Tibial artery (tissue), 4 donors: Measurements from ENCODE around the gene MRPL57.
A peak's percentile ranks its signal among the peaks of the same experiment; 100 is the strongest.
"Not testable (repeated sequence)": the region's sequence is repeated elsewhere in the genome, so short reads cannot be mapped to it uniquely, and the experiment has no call there.

ENCODE experiments used
- DNase-seq, 2 donors: peaks; one replicate each; pipeline ENCODE4 v3.0.0-alpha.2; 2019
- H3K27ac ChIP-seq, 2 donors: fragments of 200-600 bp; sonication (generic) in 1 of 2; 1 replicate in 1 of 2; 2 replicates in 1 of 2; pipeline ENCODE4 v1.5.1; 2018 to 2019; ENCODE audit warnings: mild to moderate bottlenecking in 1 of 2
- H3K27me3 ChIP-seq, 2 donors: fragments of 200-600 bp; sonication (generic) in 1 of 2; one replicate each; pipeline versions ENCODE4 v1.5.1 to v1.6.0; 2016 to 2019
- H3K36me3 ChIP-seq, 3 donors: fragments of 200-600 bp; sonication (generic) in 2 of 3; one replicate each; pipeline ENCODE4 v1.5.1; 2016 to 2019; ENCODE audit warnings: mild to moderate bottlenecking in 2 of 3
- H3K4me1 ChIP-seq, 4 donors: fragments of 200-600 bp; sonication (generic) in 2 of 4; 1 replicate in 3 of 4; 2 replicates in 1 of 4; pipeline ENCODE4 v1.5.1; 2016 to 2019
- H3K4me3 ChIP-seq, 2 donors: fragments of 200-600 bp; sonication (generic) in 1 of 2; 1 replicate in 1 of 2; 2 replicates in 1 of 2; pipeline ENCODE4 v1.5.1; 2018 to 2019; ENCODE audit warnings: mild to moderate bottlenecking in 2 of 2
- H3K9me3 ChIP-seq, 3 donors: fragments of 200-600 bp; sonication (generic) in 1 of 3; one replicate each; pipeline ENCODE4 v1.5.1; 2016 to 2019
- CTCF ChIP-seq, 2 experiments: fragments of 200-600 bp in 1 of 2; fragments of 450-650 bp in 1 of 2; IDR thresholded peaks; one replicate each; pipeline ENCODE4 v1.5.1; 2017 to 2019; ENCODE audit warnings: antibody characterized with exemption in 2 of 2, mild to moderate bottlenecking in 1 of 2, moderate library complexity in 1 of 2
- intact Hi-C: fragments of 100-400 bp; cut with DNase I; formaldehyde crosslinking; loops from one replicate; pipeline ENCODE4 v1.15.0; 2023; ENCODE audit warnings: low total_unique reads

Gene MRPL57

GRCh38 chr13:21176215-21176981, at the start of gene MRPL57, which contains the start of gene SKA3:
TSS of gene MRPL57 (plus strand) at chr13:21176658. CDS start at chr13:21176917, 259 bp downstream.
TSS of gene SKA3 (minus strand) at chr13:21176552. CDS start at chr13:21176477, 75 bp downstream.
- Histone ChIP-seq H3K36me3 (no peaks in the 10 kb centered on the region), H3K9me3 (no peaks in the 10 kb centered on the region), H3K27me3 (no peaks in the 10 kb centered on the region), H3K4me1 (peaks cover 0 to 19% (median 14%) of the 10 kb centered on the region in 4 donors), H3K4me3 (peak within 1 kb of the TSS; percentile 73 to 88), H3K27ac (peak within 1 kb of the TSS; percentile 87 to 94)
- peak; percentile 84 to 93 for DNase-seq
- intact Hi-C loops: loop anchor here (10.0 kb wide), 3 partner anchors 112 to 298 kb away; partner anchors contain the start of gene LATS2
- peak; percentile 15 to 34 for TF ChIP-seq CTCF (IDR thresholded peaks at IDR 0.05)

- Histone ChIP-seq H3K27ac (no peak overlapping the region), H3K27me3 (no peaks in the 10 kb centered on the region), H3K36me3 (no peaks in the 10 kb centered on the region), H3K4me1 (no peaks in the 10 kb centered on the region), H3K9me3 (no peaks in the 10 kb centered on the region), H3K4me3 (no peak overlapping the region)
- no peak for TF ChIP-seq CTCF (IDR thresholded peaks at IDR 0.05)
- DNase-seq: no peak
- intact Hi-C loops: loop anchor here (5.0 to 10.0 kb wide), 2 partner anchors 45 to 183 kb away; no protein-coding TSS in a partner anchor
Observed at GRCh38 chr13:21130116-21130515, 46.3 kb upstream of the MRPL57 start.

- Histone ChIP-seq H3K4me3 (no peak overlapping the region), H3K36me3 (no peaks in the 10 kb centered on the region), H3K27ac (no peak overlapping the region), H3K9me3 (no peaks in the 10 kb centered on the region), H3K4me1 (no peaks in the 10 kb centered on the region), H3K27me3 (no peaks in the 10 kb centered on the region)
- TF ChIP-seq CTCF (IDR thresholded peaks at IDR 0.05): no peak
- intact Hi-C loops: loop anchor here (5.0 to 10.0 kb wide), 2 partner anchors 48 to 186 kb away; no protein-coding TSS in a partner anchor
- DNase-seq: no peak
Observed at GRCh38 chr13:21133077-21133476, 43.4 kb upstream of the MRPL57 start.

- Histone ChIP-seq H3K9me3 (no peaks in the 10 kb centered on the region), H3K27me3 (no peaks in the 10 kb centered on the region)
- intact Hi-C loops: loop anchor here (5.0 to 10.0 kb wide), 2 partner anchors 50 to 187 kb away; no protein-coding TSS in a partner anchor
Observed at GRCh38 chr13:21134475-21134874, 42.0 kb upstream of the MRPL57 start.

GRCh38 chr13:21135833-21136232, 40.6 kb upstream of the MRPL57 start:
- not testable (repeated sequence) for DNase-seq, H3K9me3 ChIP-seq, H3K27me3 ChIP-seq, H3K36me3 ChIP-seq, H3K27ac ChIP-seq, H3K4me3 ChIP-seq, H3K4me1 ChIP-seq
- intact Hi-C loops: loop anchor here (10.0 kb wide), 1 partner anchor 51 kb away; no protein-coding TSS in a partner anchor

More at GRCh38 chr13:21134475-21134874, 42.0 kb upstream of the MRPL57 start:
- Histone ChIP-seq H3K27ac (no peak overlapping the region), H3K36me3 (no peaks in the 10 kb centered on the region), H3K4me1 (no peaks in the 10 kb centered on the region), H3K4me3 (no peak overlapping the region)
- no peak for TF ChIP-seq CTCF (IDR thresholded peaks at IDR 0.05)
- no peak for DNase-seq

GRCh38 chr13:21137696-21138095, 38.8 kb upstream of the MRPL57 start:
- intact Hi-C loops: loop anchor here (10.0 kb wide), 1 partner anchor 53 kb away; no protein-coding TSS in a partner anchor
- DNase-seq: no peak
- no peak overlapping the region for H3K27ac ChIP-seq
- H3K4me1 ChIP-seq: peaks cover 0 to 17% (median 16%) of the 10 kb centered on the region in 4 donors
- TF ChIP-seq CTCF (IDR thresholded peaks at IDR 0.05): no peak
- H3K27me3 ChIP-seq: no peaks in the 10 kb centered on the region
- no peak overlapping the region for H3K4me3 ChIP-seq
- H3K9me3 ChIP-seq: no peaks in the 10 kb centered on the region
- H3K36me3 ChIP-seq: peaks cover 0 to 5% (median 0%) of the 10 kb centered on the region in 3 donors
